GM12873 (cell line): ENCODE measurements around the gene ATF6.

Experiments
- TF ChIP-seq, protein P1 (sequence below): IDR thresholded peaks from 2 replicates; pipeline ENCODE4 v1.5.1; 2012; ENCODE audit warnings: low read depth, mild to moderate bottlenecking, moderate library complexity, low read length, control low read depth; ENCODE audit not compliant: insufficient read depth; ENCODE audit errors: missing control alignments

Gene ATF6

DNA sequence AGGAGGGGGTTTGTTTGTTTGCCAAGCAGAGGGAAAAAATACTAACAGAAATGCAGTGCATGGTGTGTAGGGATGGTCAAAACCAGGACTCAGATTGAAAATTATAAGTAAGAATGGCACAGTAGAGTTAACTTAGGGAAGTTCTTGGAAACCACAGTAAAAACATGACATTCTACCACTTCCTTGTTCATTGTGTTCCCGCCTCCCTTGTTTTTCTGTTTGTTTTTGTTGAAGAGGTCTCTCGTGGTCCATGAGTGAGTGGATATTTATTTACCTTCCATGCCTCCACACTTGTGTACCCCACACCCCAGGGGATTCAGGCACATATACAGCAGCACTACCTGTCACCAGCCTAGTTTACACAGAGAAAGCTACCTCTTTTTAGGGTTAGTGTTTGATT is 187.9 kb downstream of the ATF6 start:
- TF ChIP-seq, protein P1, sequence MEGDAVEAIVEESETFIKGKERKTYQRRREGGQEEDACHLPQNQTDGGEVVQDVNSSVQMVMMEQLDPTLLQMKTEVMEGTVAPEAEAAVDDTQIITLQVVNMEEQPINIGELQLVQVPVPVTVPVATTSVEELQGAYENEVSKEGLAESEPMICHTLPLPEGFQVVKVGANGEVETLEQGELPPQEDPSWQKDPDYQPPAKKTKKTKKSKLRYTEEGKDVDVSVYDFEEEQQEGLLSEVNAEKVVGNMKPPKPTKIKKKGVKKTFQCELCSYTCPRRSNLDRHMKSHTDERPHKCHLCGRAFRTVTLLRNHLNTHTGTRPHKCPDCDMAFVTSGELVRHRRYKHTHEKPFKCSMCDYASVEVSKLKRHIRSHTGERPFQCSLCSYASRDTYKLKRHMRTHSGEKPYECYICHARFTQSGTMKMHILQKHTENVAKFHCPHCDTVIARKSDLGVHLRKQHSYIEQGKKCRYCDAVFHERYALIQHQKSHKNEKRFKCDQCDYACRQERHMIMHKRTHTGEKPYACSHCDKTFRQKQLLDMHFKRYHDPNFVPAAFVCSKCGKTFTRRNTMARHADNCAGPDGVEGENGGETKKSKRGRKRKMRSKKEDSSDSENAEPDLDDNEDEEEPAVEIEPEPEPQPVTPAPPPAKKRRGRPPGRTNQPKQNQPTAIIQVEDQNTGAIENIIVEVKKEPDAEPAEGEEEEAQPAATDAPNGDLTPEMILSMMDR: no peak

GRCh38 chr1:161954466-161954865 is 188.3 kb downstream of the ATF6 start:
- TF ChIP-seq, protein P1: no peak

DNA sequence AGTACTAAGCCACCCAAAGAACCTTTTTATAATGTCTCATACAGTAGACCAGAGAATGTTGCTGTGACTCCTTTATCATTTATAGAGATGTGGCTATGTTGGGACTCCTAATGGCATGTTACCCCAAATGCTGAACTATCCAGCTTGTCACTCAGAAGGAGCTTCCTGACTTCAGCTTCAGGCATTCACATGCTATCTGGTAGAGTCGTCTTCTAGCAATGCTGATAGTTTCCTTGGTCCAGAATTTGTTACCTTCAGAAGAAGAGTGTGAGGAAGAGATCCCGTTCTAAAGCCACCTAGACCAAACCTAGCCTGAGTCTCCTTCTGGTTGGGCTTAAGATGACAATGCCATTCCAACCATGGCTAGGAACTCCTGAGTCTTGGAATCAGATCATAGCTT is 189.5 kb downstream of the ATF6 start:
- TF ChIP-seq, protein P1: no peak

- TF ChIP-seq, protein P1: no peak
These were observed 190.0 kb downstream of the ATF6 start for GRCh38 chr1:161956097-161956496.

- TF ChIP-seq, protein P1: no peak
These were observed 190.8 kb downstream of the ATF6 start for GRCh38 chr1:161956930-161957329.

- TF ChIP-seq, protein P1: no peak
These were observed 192.3 kb downstream of the ATF6 start for GRCh38 chr1:161958425-161958824.

DNA sequence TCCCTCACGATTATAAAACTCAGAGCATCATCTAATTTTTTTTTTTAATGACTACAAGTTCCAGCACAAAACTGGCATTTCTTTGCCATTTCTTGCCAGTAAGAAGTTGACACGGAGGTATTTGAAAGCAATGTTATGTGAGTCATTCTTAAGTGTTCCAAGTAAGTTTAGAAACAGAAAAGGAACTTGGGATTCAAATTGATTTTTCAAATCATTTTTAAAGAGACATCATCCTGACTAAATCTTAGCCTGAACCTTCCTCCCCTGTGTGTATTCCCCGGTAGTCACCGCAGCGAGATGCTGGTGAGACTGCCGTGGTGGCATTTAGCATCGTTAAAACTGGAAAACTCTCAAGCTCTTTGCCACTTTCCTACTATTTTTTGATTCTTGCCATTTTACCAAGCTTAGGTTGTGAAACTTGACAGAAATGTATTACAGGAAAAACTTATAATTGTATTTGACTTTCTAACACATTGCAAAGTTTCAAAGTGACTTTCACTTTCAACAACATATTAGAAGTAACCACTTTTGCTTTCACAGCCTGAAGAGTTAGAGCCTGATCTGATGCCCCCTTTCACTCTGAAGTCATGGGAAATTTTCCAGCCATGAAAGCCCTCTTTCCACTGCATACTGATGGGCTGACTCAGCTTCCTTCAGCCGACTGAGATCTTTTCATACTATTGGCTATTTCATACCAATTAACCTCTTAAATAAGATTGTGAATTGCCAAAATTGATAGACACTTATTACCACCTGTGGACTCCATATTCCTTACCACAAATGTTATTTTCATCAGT is 196.2 kb downstream of the ATF6 start:
- TF ChIP-seq, protein P1: no peak
